DLD1 (cell line): ENCODE measurements around the gene TBC1D7.
"Not testable (repeated sequence)": the region's sequence is repeated elsewhere in the genome, so short reads cannot be mapped to it uniquely, and the experiment has no call there.

Experiments
- in situ Hi-C: cut with HindIII; loops from 2 replicates; pipeline ENCODE4 v1.10.0; 2017; ENCODE audit warnings: low sequenced_read_pairs

TBC1D7 gene

DNA sequence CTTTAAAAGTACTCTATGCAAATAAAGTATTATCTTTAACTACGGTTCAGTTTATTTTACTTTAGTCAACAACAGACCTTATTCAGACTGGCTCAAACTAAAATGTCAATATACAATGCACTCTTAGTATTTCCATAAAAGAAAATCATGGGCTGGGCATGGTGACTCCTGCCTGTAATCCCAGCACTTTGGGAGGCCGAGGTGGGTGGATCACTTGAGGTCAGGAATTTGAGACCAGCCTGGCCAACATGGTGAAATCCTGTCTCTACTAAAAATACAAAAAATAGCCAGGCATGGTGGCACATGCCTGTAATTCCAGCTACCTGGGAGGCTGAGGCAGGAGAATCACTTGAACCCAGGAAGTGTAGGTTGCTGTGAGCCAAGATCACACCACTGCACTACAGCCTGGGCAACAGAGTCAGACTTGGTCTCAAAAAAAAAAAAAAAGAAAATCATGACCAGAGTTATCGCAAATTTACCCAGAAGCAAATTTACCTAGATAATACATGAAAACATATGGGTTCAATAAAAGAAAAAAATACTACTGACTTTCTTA lies 2.2 kb downstream of the TBC1D7 start:
- in situ Hi-C loops = not testable (repeated sequence)

DNA sequence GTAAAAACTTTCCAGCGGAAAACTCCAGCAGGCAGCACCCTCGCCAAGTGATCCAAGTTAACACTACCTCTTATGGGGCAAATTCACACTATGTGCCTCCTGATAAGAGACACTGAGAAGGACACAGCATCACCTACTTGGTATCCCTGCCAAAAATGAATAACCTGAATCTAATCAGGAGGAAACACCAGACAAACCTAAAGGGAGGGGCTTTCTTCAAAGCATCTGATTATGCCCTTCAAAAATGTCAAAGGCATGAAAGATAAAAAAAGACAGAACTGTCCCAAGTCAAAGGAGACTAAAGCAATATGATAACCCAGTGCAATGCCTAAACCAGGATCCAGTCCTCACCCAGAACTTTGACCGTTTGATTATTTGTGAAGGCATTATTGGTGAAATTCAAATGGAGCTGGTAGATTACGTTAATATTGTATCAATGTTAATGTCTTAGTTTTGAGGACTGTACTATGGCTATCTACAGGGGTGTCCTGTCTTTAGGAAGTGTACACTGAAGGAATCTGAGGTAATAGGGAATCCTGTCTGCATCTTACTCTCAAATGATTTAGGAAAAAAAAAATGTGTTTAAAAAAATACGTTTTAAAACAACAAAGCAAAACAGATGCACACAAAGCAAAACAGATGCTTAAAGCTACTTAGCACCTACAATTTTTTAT lies 8.3 kb downstream of the TBC1D7 start:
- in situ Hi-C loops = no loop called here

DNA sequence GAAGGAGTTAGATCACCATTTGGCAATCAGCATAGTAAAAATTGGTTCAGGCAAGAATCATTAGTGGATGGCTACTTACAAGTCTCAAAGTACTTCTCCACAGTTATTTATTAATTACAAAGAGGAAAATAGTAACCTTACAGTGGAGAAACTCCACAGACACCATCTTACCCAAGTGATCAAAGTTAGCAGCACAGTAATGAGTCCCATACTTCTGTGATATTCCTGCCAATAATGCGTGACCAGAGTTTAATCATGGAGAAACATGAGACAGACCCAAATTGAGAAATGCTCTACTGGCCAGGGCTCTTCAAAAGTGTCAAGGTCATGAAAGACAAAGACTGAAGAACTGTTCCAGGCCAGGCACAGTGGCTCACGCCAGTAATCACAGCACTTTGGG lies 9.5 kb downstream of the TBC1D7 start:
- in situ Hi-C loops = no loop called here

DNA sequence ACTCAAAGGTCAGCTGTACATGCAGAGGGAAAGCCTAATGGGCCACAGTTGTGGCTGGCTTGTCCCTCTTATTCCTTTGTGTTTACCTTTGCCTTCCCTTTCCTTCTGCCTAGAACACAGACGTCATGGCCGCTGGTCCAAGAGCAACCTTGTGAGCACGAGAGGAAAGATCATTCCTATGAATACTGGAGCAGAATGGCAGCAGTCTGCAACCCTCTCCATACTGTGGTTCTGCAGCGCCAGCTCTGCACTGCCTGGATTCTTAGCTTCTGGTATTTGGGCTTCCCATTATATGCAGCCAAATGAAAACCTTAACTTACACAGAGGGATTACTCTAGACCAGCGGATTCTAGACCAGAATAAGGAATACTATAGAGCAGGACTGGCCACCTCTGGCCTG lies 12.4 kb downstream of the TBC1D7 start:
- in situ Hi-C loops = no loop called here

DNA sequence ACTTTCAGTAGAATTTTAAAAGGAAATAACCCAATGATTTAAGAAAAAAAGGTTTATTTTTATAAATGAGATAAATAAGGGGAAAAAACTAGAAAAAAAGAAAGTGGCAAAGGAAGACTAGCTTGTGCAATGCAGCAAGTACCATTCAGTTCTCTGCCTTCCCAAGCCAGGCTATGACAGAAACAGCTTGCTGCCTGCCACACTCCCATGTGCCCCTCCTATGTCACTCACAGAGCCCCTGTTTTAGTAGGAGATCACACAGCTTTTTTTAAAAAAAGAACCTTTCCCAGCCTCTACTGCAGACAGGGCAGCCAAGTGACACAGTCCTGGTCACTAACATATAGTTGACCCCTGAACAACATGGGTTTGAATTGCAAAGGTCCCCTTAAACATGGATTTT lies 13.5 kb downstream of the TBC1D7 start:
- in situ Hi-C loops = no loop called here

DNA sequence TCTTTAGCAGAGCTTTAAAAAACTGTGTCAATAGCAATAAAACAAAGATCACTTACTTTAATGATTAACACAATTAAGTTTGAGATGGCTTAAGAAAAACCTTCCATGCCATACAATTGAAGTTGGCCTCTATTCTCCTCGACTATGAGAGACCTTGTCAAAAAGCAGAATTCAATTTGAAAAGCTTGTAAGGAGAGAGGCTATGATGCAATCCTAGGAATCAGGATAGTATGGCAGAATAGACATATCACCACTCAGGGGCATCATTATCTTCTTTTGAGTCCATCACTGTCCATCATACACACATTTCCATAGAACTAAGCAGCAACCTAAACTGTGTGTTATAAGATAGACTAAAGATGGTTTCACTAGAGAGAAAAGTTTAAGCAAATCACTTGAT lies 17.2 kb downstream of the TBC1D7 start:
- in situ Hi-C loops = no loop called here

DNA sequence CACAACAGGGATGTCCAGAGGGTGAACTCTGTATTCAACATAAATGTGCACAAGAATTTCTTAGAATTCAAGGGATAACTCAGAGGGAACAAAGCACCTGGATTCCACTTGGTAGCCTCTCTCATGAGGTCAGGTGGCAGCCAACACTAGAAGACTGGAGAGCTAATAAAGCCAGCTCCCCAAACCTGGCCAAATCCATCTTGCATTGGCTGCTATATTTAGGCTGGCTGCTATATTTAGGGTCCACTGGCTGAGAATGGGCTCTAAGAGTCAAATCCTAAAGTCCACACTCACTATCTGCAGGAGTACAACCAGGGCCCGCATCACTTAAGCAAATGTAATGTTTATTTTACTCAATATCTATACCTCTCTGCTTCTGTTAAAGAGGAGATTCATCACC lies 20.0 kb downstream of the TBC1D7 start:
- in situ Hi-C loops = no loop called here

DNA sequence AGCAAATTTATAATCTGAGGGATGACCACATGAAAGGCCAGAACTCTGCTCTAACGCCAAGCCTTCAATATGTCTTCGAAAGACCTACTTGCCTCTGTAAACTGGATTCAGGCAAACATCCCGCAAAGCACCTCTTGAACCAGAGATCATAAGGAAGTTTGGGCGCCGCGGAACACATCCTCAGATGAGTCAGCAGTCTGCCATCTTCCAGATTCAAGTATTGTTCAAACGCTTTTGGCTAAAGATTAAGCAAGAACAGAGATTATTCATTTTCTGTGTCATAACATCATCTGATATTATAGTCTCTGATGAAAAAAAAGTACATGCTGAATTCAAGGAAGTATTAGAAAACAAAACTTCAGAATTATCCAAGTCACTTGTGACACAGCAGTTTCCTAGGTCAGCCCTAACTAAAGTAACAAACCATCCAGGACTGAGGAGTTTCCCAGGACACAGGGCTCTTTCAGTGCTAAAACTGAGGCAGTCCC lies 20.8 kb downstream of the TBC1D7 start:
- in situ Hi-C loops = no loop called here

DNA sequence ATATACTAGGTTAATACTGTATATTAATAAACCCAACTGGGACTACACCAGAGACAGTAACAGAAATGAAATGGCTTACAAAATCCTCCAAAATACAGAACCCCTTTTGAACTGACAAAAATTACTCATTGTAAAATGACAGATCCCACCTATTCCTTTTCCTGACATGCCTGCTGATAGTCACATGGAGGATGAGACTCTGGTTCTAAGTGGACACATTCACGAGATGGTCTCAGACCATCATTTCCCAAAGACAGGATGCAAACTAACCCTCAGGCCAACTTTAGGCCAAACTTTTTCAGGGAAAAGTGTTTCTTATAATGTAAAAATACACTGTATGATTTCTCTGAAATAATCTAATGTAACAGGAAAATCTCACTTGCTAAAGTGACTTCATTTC lies 22.5 kb downstream of the TBC1D7 start:
- in situ Hi-C loops = no loop called here

DNA sequence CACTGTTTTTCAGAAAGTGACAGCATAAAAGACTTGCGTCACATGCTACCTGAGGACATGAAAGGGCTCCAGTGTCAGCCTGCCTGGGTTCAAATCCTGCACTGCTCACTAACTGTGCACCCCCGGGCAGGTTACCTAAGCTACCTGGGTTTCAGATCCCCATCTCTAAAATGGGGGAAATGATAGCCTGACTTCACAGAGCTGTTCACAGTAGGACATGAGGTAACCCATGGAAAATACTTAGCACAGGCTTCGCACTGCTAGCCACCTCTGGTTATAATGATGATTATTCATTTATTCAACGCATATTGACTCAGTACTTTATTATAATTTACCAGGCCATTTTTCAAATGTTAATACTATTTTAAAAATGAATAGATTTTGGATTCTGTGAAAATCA lies 23.0 kb downstream of the TBC1D7 start:
- in situ Hi-C loops = no loop called here

DNA sequence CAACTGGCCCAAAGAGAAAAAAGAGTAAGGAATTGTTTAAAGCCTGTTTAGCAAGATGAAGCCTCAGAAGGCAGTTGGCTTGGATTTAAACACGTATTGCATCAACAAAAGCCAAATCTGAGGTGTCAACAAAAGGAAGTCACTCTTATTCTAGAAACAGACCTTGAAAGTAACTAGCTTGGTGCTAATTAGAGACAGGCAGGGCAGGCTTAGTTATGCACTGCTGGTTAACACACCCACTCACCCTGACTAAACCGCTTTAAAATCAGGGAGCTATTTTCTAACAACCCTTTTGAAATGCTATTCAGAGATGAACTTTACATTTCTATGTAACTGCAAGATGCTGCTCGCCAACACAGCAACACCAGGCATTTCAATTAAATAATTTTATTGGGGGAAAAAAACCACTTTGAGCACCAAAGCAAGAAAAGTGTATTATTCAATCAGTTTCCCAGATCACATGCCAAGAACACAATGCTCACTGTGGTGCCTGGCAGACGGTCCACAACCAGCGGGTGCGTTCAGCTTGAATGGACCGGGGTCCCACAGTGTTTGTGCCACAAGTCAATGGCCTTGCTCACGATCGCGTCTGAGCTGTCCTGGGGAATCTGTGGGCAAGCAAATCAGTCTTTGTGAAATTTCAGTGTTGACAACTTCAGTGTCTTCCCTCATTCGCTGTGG lies 23.6 kb downstream of the TBC1D7 start:
- in situ Hi-C loops = no loop called here

DNA sequence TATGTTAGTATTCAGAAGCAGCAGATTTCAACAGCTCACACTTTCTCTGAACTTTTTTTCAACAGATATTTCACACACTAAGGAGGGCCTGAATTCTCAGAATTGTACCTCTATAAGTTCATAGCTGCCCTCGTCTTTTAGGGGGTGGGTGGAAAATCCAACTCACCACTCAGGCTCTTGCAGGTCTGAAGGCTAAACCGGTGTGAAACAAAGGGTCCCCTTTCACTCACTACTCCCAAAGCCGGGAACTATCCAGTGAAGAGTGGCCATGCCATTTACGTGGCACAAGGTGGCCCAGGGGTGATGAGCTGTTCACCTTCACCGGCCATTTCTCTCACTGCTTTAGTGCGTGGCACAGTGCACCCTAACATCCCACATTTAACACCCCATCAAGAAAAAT lies 24.2 kb downstream of the TBC1D7 start:
- in situ Hi-C loops = no loop called here

DNA sequence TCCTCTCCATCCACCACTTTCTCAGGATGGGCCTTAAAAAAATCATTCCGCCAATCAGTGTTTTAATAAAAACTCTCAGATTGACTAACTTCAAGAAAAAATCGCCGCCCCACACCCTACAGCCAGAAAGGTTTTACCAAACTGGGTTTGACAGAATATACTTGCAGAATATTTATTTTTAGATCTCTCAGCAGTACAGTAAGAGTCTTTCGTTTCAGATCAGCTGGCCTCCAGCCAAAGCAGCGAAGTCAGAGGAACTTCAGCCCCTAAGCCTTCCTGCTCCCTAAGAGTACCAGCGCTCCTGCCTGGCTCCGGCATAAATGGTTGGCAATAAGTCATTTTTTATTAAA lies 24.7 kb downstream of the TBC1D7 start:
- in situ Hi-C loops = no loop called here

DNA sequence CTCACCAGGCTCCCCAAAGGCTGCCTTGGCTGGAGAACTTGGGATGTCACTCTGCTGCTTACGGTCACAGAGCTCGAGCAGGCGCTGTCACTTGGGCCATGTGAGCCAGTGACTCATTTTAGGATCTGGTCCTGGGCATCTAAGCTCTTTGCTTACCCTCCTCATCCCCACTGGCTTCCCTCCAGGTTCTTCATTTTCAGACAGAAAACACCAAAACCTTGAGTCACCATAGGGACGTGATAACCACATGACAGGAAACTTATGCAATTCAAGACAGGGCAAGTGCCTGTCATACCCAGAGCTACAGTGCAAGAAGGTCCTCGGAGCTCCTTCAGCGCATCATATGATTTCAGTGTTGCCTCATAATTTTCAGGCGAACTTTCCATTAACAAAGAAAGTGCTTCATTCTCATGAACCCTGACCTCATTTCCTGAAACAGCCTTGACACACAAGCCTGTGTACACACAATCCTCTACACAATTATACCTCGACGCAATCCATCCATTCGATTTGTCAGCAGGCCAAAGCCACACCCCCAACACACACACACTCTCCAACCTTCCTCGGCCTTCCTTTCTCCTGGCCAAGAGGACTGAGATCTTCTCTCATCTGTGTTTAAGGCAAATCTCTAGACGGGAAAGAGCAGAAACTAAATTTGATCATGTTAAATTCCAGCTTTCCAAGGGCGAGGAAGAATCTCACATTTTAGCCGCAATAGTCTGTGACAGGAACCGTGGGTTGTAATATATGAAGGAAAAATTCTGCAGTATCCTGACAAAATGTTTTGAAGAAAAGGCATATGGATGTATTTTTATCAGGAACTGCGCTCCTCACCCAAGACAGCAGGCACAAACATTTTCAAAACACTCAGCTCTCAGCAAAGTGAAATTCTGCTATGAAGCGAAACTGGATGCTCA lies 25.3 kb downstream of the TBC1D7 start:
- in situ Hi-C loops = no loop called here

DNA sequence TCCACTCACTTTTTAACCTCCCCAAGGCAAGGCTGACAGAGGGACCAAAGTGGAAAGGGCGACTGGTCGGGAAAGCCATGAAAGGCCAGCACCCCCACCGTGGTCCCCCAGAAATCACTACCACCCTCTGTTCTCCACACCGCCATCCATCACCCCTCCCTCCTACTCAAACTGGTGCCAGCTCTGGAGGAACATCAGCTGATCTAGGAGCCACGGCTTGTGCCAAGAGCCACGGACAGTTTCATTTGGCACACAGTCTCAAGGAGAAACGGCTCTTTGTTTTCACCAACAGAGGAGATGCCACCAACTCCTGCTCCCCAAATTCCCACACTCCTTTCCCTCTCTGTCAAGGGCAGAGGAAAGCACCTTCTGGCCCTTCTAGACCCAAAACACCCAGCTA lies 26.0 kb downstream of the TBC1D7 start:
- in situ Hi-C loops = no loop called here

DNA sequence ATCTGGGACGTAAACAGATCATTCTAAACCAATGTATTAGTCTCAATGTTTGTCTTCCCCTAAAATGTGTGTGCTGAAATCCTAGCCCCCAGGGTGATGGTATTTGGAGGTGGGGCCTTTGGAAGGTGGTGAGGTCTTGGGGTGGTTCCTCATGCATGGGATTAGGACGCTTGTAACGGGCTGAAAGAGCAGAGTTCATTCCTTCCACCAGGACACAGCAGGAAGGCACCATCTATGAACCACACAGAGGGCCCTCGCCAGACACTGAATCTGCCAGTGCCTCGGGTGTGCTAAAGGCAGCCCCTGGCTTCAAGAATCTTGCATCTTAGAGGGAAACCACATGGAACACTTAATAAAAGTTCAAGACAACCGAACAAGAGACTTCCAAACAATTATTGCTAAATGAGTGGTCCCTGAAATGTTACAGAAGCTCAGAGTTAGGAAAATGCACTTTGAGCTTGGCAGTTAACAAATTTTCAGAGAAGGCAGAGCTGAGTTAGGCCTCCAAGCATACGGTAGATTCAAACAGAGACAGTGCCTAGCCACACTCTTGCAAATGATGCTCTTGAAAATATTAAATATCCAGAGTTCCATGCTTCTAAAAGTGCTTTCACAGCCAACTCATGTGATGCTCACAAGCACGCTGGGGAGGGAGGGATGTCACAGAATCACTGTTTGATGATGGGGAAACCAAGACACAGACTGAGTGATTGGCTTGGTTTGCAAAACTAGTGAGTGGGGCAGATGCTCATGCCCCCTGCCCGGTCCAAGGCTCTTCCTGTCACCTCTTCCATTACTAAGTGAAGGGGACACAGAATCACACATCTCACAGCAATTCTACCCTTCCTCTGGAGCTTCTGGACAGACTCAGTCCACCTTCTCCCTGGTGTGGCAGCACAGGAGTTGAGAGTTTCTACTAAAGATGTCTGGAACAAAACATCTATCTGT lies 27.4 kb downstream of the TBC1D7 start:
- in situ Hi-C loops = no loop called here

DNA sequence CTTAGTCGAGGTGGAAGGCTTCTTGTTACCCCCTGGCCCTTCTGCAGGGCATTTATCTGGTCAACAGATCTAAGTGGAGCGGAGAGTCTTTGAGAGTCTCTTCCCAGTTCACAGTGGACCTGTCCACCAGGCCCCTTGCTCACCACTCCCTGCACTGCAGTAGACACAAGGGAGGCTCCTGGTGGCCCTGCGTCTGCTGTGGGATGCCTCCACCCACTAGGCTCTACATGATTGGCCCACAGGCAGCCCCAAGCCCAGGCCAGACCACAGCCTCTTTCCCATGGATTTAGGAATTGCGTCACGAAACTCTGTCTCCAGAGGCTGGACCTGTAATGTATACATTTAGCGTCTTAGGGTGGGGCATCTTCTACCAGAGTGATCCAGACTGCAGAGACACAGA lies 28.4 kb downstream of the TBC1D7 start:
- in situ Hi-C loops = no loop called here

DNA sequence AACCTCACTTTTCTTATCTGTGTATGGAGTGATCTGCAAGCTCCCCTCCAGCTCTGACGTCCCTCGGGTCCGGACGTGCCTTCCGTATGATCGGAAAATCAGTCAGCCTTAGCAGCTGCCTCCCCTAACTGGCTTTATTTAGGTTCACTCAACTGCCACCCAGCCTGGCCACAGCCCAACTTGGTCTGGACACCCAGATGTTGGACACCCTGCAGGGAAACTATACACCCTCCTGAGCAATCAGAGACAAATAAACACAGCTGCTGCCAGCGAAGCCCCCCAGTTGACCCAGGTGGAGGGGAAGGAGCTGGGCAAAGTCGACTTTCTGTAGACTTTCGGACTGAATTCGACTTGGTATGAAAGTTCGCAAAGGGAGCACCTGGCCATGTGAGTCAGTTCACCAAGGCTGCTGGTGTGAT lies 28.9 kb downstream of the TBC1D7 start:
- in situ Hi-C loops = no loop called here

DNA sequence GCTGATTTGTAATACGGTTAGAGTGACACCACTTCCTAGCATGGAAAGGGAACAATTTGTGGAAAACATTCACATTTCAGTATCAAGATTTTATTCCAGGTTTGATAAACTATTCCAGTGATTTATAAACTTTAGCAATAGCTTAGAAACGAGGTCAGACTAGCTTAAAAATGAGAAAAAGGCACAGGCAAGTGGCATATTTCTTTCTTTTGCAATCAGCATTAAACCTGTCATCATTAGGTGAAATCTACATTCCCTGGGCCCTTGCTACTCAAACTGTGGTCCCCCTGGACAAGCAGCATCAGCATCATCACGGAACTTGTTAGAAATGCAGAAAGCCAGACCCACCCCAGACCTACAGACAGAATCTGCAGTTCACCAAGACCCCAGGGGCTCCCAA lies 29.9 kb downstream of the TBC1D7 start:
- in situ Hi-C loops = no loop called here

DNA sequence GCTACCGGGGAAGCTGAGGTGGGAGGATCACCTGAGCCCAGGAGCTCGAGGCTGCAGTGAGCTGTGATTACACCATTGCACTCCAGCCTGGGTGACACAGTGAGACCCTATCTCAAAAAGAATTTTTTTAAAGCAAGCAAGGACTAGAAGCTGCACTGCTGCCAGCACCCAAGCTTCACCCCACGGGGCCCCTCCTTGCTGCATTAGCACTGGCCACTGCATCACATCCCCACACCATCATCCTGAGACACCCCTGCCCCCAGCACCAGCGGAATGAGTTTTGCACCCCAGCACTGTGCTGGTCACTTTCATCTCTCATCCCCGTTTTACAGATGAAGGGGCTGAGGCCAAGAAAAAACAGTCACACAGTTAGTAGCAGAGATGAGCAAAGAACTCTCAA lies 30.9 kb downstream of the TBC1D7 start:
- in situ Hi-C loops = no loop called here
